Measurements from ENCODE around the gene AK2.

Gene AK2

DNA sequence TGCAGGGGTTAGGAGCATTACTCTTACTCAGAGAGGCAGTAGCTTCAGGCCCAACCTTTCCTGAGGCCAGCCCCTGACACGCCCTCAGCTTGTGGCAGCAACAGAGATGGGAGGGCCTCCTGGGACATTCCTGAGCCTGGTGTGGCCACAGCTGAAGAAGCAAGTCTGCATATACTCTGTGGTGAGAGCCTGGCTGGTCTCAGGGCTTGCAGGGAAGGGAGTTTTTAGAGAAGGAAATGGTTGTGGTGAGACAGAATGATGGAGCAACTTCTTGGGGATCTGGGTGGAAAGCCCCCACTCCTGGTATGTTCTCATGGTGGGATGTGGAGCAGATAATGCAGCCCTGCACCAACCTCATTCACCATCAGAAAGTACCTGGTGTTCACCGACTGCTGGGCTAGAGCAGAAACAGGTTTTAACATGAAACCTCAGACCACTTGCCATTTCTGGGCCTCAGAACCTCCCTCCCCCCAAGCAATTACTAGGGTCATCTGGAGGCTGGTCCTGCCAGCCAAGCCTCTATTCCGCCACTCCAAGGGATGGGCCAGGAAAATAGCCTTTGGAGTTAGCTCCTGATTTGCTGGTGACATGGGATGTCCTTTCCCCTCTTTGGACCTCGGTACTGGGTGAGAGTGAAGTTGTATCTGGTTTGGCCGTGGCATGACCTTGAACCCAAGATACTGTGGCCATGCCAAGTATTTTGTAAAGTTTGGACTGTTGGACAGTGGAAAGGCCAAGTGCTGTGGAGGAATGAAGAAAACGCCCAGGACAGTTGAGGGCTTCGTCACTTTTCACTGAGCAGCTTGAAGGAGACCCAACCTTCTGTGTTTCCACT is 44.0 kb downstream of the AK2 start:
- no peaks in the 10 kb centered on the region for H3K9me3 ChIP-seq (ENCODE audit: severe bottlenecking)
- ATAC-seq (ENCODE audit: low read depth) (peak; percentile 93), DNase-seq (ENCODE audit: low spot score) (peak; percentile 95)
- H3K4me1 ChIP-seq (ENCODE audit: insufficient read depth, poor library complexity, severe bottlenecking), result peaks cover 45% of the 10 kb centered on the region
- TF ChIP-seq, protein P1, sequence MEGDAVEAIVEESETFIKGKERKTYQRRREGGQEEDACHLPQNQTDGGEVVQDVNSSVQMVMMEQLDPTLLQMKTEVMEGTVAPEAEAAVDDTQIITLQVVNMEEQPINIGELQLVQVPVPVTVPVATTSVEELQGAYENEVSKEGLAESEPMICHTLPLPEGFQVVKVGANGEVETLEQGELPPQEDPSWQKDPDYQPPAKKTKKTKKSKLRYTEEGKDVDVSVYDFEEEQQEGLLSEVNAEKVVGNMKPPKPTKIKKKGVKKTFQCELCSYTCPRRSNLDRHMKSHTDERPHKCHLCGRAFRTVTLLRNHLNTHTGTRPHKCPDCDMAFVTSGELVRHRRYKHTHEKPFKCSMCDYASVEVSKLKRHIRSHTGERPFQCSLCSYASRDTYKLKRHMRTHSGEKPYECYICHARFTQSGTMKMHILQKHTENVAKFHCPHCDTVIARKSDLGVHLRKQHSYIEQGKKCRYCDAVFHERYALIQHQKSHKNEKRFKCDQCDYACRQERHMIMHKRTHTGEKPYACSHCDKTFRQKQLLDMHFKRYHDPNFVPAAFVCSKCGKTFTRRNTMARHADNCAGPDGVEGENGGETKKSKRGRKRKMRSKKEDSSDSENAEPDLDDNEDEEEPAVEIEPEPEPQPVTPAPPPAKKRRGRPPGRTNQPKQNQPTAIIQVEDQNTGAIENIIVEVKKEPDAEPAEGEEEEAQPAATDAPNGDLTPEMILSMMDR (IDR thresholded peaks at IDR 0.05; ENCODE audit: poor library complexity, severe bottlenecking), result no peak
- H3K36me3 ChIP-seq (ENCODE audit: low read depth), result no peaks in the 10 kb centered on the region
- H3K4me3 ChIP-seq (ENCODE audit: severe bottlenecking), result no peak overlapping the region
- peak overlapping the region; percentile 90 for H3K27ac ChIP-seq (ENCODE audit: poor library complexity, severe bottlenecking)
- no peaks in the 10 kb centered on the region for H3K27me3 ChIP-seq (ENCODE audit: insufficient read depth, poor library complexity, severe bottlenecking)

DNA sequence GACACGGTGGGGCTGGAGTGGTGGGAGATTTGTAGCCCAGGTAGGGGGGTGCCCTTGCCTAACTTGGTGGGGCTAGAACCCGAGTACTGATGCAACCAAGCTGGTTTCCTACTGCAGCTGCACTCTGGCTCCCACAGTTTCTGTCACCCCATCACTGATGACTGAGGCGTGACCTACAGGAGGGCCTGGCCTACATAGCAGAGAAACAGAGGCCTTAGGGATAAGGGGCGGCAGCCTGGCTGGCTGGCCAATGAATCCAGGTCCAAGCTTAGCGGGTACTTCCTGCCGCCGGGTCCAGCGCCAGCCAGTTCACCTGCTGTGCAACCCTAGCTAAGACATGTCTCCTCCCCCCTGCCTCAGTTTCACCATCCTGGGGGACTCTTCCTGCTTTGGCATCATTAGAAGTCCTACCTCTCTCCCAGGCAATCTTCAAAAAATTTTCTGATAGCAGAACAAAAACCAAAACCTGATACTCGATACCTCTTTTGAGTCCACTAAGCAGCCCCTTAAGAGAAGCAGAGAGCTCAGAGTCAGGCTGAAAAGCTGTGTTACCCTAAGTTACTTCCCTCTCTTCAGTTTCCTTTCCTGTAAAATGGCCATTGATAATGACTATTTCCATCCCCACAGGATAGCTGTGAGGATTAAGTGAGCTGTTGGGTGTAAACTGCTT is 44.7 kb downstream of the AK2 start:
- peak overlapping the region; percentile 90 for H3K27ac ChIP-seq (ENCODE audit: poor library complexity, severe bottlenecking)
- peaks cover 45% of the 10 kb centered on the region for H3K4me1 ChIP-seq (ENCODE audit: insufficient read depth, poor library complexity, severe bottlenecking)
- no peak overlapping the region for H3K4me3 ChIP-seq (ENCODE audit: severe bottlenecking)
- H3K36me3 ChIP-seq (ENCODE audit: low read depth), result no peaks in the 10 kb centered on the region
- TF ChIP-seq, protein P1 (IDR thresholded peaks at IDR 0.05; ENCODE audit: poor library complexity, severe bottlenecking), result no peak
- no peaks in the 10 kb centered on the region for H3K27me3 ChIP-seq (ENCODE audit: insufficient read depth, poor library complexity, severe bottlenecking)
- no peaks in the 10 kb centered on the region for H3K9me3 ChIP-seq (ENCODE audit: severe bottlenecking)
- ATAC-seq (ENCODE audit: low read depth) (no peak), DNase-seq (ENCODE audit: low spot score) (no peak)

DNA sequence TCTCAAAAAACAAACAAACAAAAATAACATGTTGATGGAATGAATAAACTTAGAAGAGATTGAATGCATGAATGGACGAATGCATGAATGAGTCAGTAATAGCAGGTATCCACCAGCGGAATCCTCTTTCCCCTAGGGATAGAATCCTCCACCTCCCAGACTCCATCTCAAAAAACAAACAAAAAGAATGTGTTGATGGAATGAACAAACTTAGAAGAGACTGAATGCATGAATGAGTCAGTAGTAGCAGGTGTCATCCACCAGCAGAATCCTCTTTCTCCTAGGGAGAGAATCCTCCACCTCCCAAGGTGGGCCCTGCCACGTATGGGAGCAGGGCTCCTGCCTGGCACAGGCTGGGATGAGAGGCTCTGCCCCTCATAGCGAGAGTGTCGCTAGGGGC is 45.3 kb downstream of the AK2 start:
- ATAC-seq (ENCODE audit: low read depth), result peak; percentile 1; the same call in 1 of the 3 replicates
- H3K9me3 ChIP-seq (ENCODE audit: severe bottlenecking), result no peaks in the 10 kb centered on the region
- no peaks in the 10 kb centered on the region for H3K36me3 ChIP-seq (ENCODE audit: low read depth)
- no peaks in the 10 kb centered on the region for H3K27me3 ChIP-seq (ENCODE audit: insufficient read depth, poor library complexity, severe bottlenecking)
- TF ChIP-seq, protein P1 (IDR thresholded peaks at IDR 0.05; ENCODE audit: poor library complexity, severe bottlenecking), result no peak
- no peak for DNase-seq (ENCODE audit: low spot score)
- peak overlapping the region; percentile 90 for H3K27ac ChIP-seq (ENCODE audit: poor library complexity, severe bottlenecking)
- peaks cover 45% of the 10 kb centered on the region for H3K4me1 ChIP-seq (ENCODE audit: insufficient read depth, poor library complexity, severe bottlenecking)
- H3K4me3 ChIP-seq (ENCODE audit: severe bottlenecking), result no peak overlapping the region

DNA sequence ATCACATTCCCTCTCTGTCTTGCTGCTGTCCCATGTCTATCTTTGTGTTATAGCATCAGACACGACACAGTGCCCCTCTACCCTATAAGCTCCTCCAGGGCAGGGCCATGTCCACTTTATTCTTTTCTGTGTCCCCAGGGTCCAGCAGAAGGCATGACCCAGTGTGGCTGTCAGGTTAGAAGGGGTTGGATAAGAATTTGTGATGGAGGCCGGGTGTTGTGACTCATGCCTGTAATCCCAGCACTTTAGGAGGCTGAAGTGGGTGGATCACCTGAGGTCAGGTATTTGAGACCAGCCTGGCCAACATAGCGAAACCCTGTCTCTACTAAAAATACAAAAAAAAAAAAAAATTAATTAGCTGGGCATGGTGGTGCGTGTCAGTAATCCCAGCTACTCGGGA is 45.8 kb downstream of the AK2 start:
- TF ChIP-seq, protein P1 (IDR thresholded peaks at IDR 0.05; ENCODE audit: poor library complexity, severe bottlenecking), result no peak
- H3K4me3 ChIP-seq (ENCODE audit: severe bottlenecking), result no peak overlapping the region
- DNase-seq (ENCODE audit: low spot score) (no peak), ATAC-seq (ENCODE audit: low read depth) (no peak)
- H3K36me3 ChIP-seq (ENCODE audit: low read depth), result no peaks in the 10 kb centered on the region
- H3K27ac ChIP-seq (ENCODE audit: poor library complexity, severe bottlenecking), result peak overlapping the region; percentile 90
- no peaks in the 10 kb centered on the region for H3K9me3 ChIP-seq (ENCODE audit: severe bottlenecking)
- H3K27me3 ChIP-seq (ENCODE audit: insufficient read depth, poor library complexity, severe bottlenecking), result no peaks in the 10 kb centered on the region
- H3K4me1 ChIP-seq (ENCODE audit: insufficient read depth, poor library complexity, severe bottlenecking), result peaks cover 45% of the 10 kb centered on the region
